PFSK-1 (cell line): ENCODE data around the gene SMC3.

Experiments
- FOXP2 ChIP-seq: optimal IDR thresholded peaks from 2 replicates; pipeline ENCODE3; 2011; ENCODE audit warnings: borderline replicate concordance, control low read depth, inconsistent platforms; ENCODE audit not compliant: insufficient read depth; ENCODE audit errors: extremely low read length, extremely low read depth
- POLR2AphosphoS5 ChIP-seq: IDR thresholded peaks from 2 replicates; pipeline ENCODE4 v1.6.1; 2012; ENCODE audit warnings: low read depth, mild to moderate bottlenecking, control low read depth, low read length, moderate library complexity
- SIN3A ChIP-seq: IDR thresholded peaks from 2 replicates; pipeline ENCODE4 v1.6.1; 2012; ENCODE audit warnings: mild to moderate bottlenecking, low read length, moderate library complexity, borderline replicate concordance; ENCODE audit not compliant: insufficient read depth
- TAF1 ChIP-seq: IDR thresholded peaks from 2 replicates; pipeline ENCODE4 v1.6.1; 2012; ENCODE audit warnings: low read length, control low read depth, borderline replicate concordance; ENCODE audit not compliant: insufficient read depth

- TF ChIP-seq POLR2AphosphoS5 (no peak), TAF1 (no peak), SIN3A (no peak), FOXP2 (no peak)
These were observed 43.2 kb upstream of the SMC3 start for GRCh38 chr10:110524179-110524858.
